HepG2 (cell line): ENCODE results near the gene AOX1. TPM values are rescaled to one million over a fixed set of nuclear protein-coding genes. Genes with fewer than 3 reads are reported as not detected.

Experiments used
- ATAC-seq: fragments of 200-7000 bp; cut with Tn5 transposase; 3 replicates; pipeline ENCODE4 v1.9.1; 2020; ENCODE audit warnings: mild to moderate bottlenecking, moderate library complexity
- BruUV-seq: library from RNA; stranded (reverse); fragments of 400-500 nt; replicated peaks from 2 replicates; lab custom pipeline; 2021; lab: Mats Ljungman, UMichigan
- CTCF ChIA-PET: fragments of 300-600 bp; formaldehyde crosslinking; extraction: SDS; loops from one replicate; lab custom pipeline; 2021; ENCODE audit warnings: low total read pairs, inconsistent platforms, low intra/inter-chr PET ratio; lab: Yijun Ruan, JAX
- POLR2A ChIA-PET: fragments of 350-600 bp; sonication (Branson Sonifier 250); formaldehyde crosslinking; loops from one replicate; lab custom pipeline; 2020; ENCODE audit warnings: antibody characterized with exemption, inconsistent platforms; lab: Yijun Ruan, JAX
- DNase-seq: peaks from one replicate; pipeline ENCODE4 v3.0.0-alpha.2; 2015; ENCODE audit warnings: low spot score
- FAIRE-seq: peaks from 3 replicates; lab custom pipeline; 2011; peaks lifted over from hg19 to GRCh38; lab: Jason Lieb, UNC
- H2AFZ ChIP-seq: one replicate; pipeline ENCODE4 v1.6.1; 2011; ENCODE audit warnings: low read length, inconsistent platforms
- H3K27ac ChIP-seq: fragments of 300-600 bp; 3 replicates; pipeline ENCODE4 v1.8.0; 2011; ENCODE audit warnings: mixed run types, mild to moderate bottlenecking, mixed read lengths, low read length, inconsistent platforms; ENCODE audit not compliant: insufficient read depth; ENCODE audit errors: extremely low read length
- H3K27me3 ChIP-seq, 2 experiments: fragments of 200-600 bp in 1 of 2; 2 replicates in 1 of 2; 3 replicates in 1 of 2; pipeline versions ENCODE4 v1.6.0 to v1.8.0; 2011; ENCODE audit warnings: low read length in 2 of 2, mild to moderate bottlenecking in 2 of 2, moderate library complexity in 2 of 2, inconsistent platforms in 1 of 2; ENCODE audit not compliant: insufficient read depth in 2 of 2, control insufficient read depth in 1 of 2
- H3K36me3 ChIP-seq, 2 experiments: fragments of 200-600 bp in 1 of 2; replicated peaks in 1 of 2; 2 replicates in 1 of 2; 3 replicates in 1 of 2; pipeline versions ENCODE4 v1.5.1 to v1.8.0; 2011; ENCODE audit warnings: low read length in 2 of 2, inconsistent platforms in 1 of 2; ENCODE audit not compliant: insufficient read depth in 2 of 2, control insufficient read depth in 1 of 2
- H3K4me1 ChIP-seq: 2 replicates; pipeline ENCODE4 v1.5.1; 2012; ENCODE audit warnings: low read length, inconsistent platforms; ENCODE audit not compliant: insufficient read depth
- H3K4me2 ChIP-seq: 2 replicates; pipeline ENCODE4 v1.6.0; 2011; ENCODE audit warnings: low read depth, low read length, inconsistent platforms
- H3K4me3 ChIP-seq, 3 experiments: fragments of 200-600 bp in 1 of 3; sonication (generic), shearing (Covaris generic) in 1 of 3; replicated peaks in 1 of 3; 2 replicates each; pipeline ENCODE4 v1.5.1; 2011 to 2016; ENCODE audit warnings: low read length in 3 of 3, inconsistent platforms in 2 of 3, low read depth in 2 of 3, mild to moderate bottlenecking in 2 of 3, control low read depth in 1 of 3, mixed read lengths in 1 of 3; ENCODE audit not compliant: insufficient read depth in 1 of 3
- H3K79me2 ChIP-seq: one replicate; pipeline ENCODE4 v1.6.1; 2011; ENCODE audit warnings: low read length, inconsistent platforms; ENCODE audit not compliant: insufficient read depth
- H3K9ac ChIP-seq: 2 replicates; pipeline ENCODE4 v1.6.0; 2011; ENCODE audit warnings: mild to moderate bottlenecking, low read depth, low read length, inconsistent platforms; ENCODE audit not compliant: insufficient read depth
- H3K9me3 ChIP-seq: 2 replicates; pipeline ENCODE4 v1.5.1; 2012; ENCODE audit warnings: mild to moderate bottlenecking, low read length
- H4K20me1 ChIP-seq: 2 replicates; pipeline ENCODE4 v1.6.0; 2011; ENCODE audit warnings: inconsistent platforms, mild to moderate bottlenecking, low read length, moderate library complexity; ENCODE audit not compliant: insufficient read depth
- FOXA1 ChIP-seq, 2 experiments: fragments of 450-650 bp in 1 of 2; sonication (generic) in 1 of 2; formaldehyde crosslinking in 1 of 2; IDR thresholded peaks; 2 replicates each; pipeline versions ENCODE4 v1.4.0 to v1.6.1; 2016 to 2020; ENCODE audit warnings: missing genetic modification reagents in 1 of 2
- GZF1 ChIP-seq: sonication (generic); formaldehyde crosslinking; IDR thresholded peaks from 2 replicates; pipeline ENCODE4 v1.5.1; 2020; ENCODE audit warnings: mild to moderate bottlenecking, missing genetic modification reagents
- IRF2 ChIP-seq: IDR thresholded peaks from 2 replicates; pipeline ENCODE4 v1.6.1; 2018; ENCODE audit warnings: missing genetic modification reagents, missing compliant biosample characterization
- MATR3 ChIP-seq: sonication (generic); formaldehyde crosslinking; IDR thresholded peaks from 2 replicates; pipeline ENCODE4 v1.4.0; 2020; ENCODE audit warnings: missing genetic modification reagents
- NAIF1 ChIP-seq: sonication (generic); formaldehyde crosslinking; IDR thresholded peaks from 2 replicates; pipeline ENCODE4 v1.5.0; 2020; ENCODE audit warnings: mild to moderate bottlenecking, missing genetic modification reagents, borderline replicate concordance
- PPARG ChIP-seq: conservative IDR thresholded peaks from 2 replicates; pipeline ENCODE4 v1.6.1; 2016; ENCODE audit warnings: missing biosample characterization, missing genetic modification reagents
- REXO4 ChIP-seq: sonication (generic); formaldehyde crosslinking; IDR thresholded peaks from 2 replicates; pipeline ENCODE4 v1.8.0; 2022; ENCODE audit warnings: missing genetic modification reagents, mild to moderate bottlenecking, borderline replicate concordance
- TFAP4 ChIP-seq: sonication (generic); IDR thresholded peaks from 2 replicates; pipeline ENCODE4 v1.6.1; 2016; ENCODE audit warnings: low read depth, borderline replicate concordance
- ZNF263 ChIP-seq: sonication (generic); formaldehyde crosslinking; IDR thresholded peaks from 2 replicates; pipeline ENCODE4 v1.4.0; 2020; ENCODE audit warnings: missing genetic modification reagents
- ZNF354B ChIP-seq: sonication (generic); formaldehyde crosslinking; IDR thresholded peaks from 2 replicates; pipeline ENCODE4 v1.8.0; 2022; ENCODE audit warnings: mild to moderate bottlenecking, missing genetic modification reagents
- ZNF879 ChIP-seq: sonication (generic); formaldehyde crosslinking; IDR thresholded peaks from 2 replicates; pipeline ENCODE4 v1.8.1; 2023; ENCODE audit warnings: missing genetic modification reagents
- WGBS: methylation state at CpG from one replicate; pipeline ENCODE4 v1.1.6; 2017; ENCODE audit warnings: low lambda C conversion rate; 5-methylcytosine and 5-hydroxymethylcytosine counted together
- in situ Hi-C: cut with HindIII; loops from 2 replicates; pipeline ENCODE4 v1.10.0; 2017; ENCODE audit warnings: low pct_unique_long_range_greater_than_20kb; ENCODE audit not compliant: extremely low pct_ligation_motif_present
- intact Hi-C: fragments of 100-400 bp; cut with micrococcal nuclease; formaldehyde crosslinking; loops from one replicate; pipeline ENCODE4 v1.10.0; 2022; ENCODE audit not compliant: unreplicated experiment
- polyA plus RNA-seq, 8 experiments: library from polyadenylated mRNA; depleted of rRNA in 3 of 8; stranded (reverse) in 7 of 8; unstranded in 1 of 8; fragments of >200 nt; fragmentation: Illumina TruSeq in 4 of 8; extraction: Trizol in 4 of 8; gene quantifications; 2 replicates each; pipeline versions ENCODE4 v1.2.1 to v1.2.3, GENCODE V29; 2011 to 2016; ENCODE audit warnings: low read depth in 4 of 8, missing spikeins in 1 of 8, mixed read lengths in 1 of 8; ENCODE audit not compliant: insufficient read depth in 1 of 8
- total RNA-seq, 5 experiments: library from RNA; depleted of rRNA; stranded (reverse); fragments of >200 nt; fragmentation: Illumina TruSeq; extraction: Trizol; gene quantifications; 2 replicates each; pipeline ENCODE4 v1.2.3, GENCODE V29; 2016; ENCODE audit warnings: low read depth in 1 of 5
- TF ChIP-seq, protein P1 (sequence below): sonication (generic); formaldehyde crosslinking; IDR thresholded peaks from 2 replicates; pipeline ENCODE4 v1.8.1; 2023; ENCODE audit warnings: mild to moderate bottlenecking, missing genetic modification reagents
- TF ChIP-seq, protein P2 (sequence below): IDR thresholded peaks from 2 replicates; pipeline ENCODE4 v1.6.1; 2016; ENCODE audit warnings: missing biosample characterization, missing genetic modification reagents, low read depth

AOX1 gene
- total and polyA plus RNA-seq, 2 of the 13 experiments (the other 11 are each of a cell fraction or from before 2014, with no cell fraction given) = 9.2 to 18.0 TPM

GRCh38 chr2:200619279-200619678 lies 33.5 kb downstream of the AOX1 start:
- Histone ChIP-seq H3K4me2 (no peak overlapping the region), H4K20me1 (no peaks in the 10 kb centered on the region), H3K79me2 (no peaks in the 10 kb centered on the region), H3K27ac (no peak overlapping the region), H3K4me1 (peaks cover 22% of the 10 kb centered on the region), H3K9me3 (no peaks in the 10 kb centered on the region), H2AFZ (no peak overlapping the region), H3K27me3 (no peaks in the 10 kb centered on the region), H3K9ac (no peak overlapping the region), H3K4me3 (no peak overlapping the region), H3K36me3 (no peaks in the 10 kb centered on the region)
- TF ChIP-seq FOXA1 (IDR thresholded peaks at IDR 0.05) = no peak
- TF ChIP-seq FOXA1 (CRISPR knock-in tag; IDR thresholded peaks at IDR 0.05) = 0 out of 2 replicates have a peak, but pooled peaks have one; percentile 17
- TF ChIP-seq, protein P1, sequence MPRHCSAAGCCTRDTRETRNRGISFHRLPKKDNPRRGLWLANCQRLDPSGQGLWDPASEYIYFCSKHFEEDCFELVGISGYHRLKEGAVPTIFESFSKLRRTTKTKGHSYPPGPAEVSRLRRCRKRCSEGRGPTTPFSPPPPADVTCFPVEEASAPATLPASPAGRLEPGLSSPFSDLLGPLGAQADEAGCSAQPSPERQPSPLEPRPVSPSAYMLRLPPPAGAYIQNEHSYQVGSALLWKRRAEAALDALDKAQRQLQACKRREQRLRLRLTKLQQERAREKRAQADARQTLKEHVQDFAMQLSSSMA (CRISPR knock-in tag) = no peak
- FAIRE-seq = no peak
- BruUV-seq = no TSS peak
- 43% methylated on average over 2 of the region's 2 CpGs for WGBS
- no peak for ATAC-seq
- intact Hi-C loops = no loop called here
- POLR2A ChIA-PET = interaction anchor here (0.9 to 1.6 kb wide), 3 partner anchors 29 to 34 kb away, joined by 3 read pairs; partner anchors contain the start of gene AOX1
- in situ Hi-C loops = no loop called here
- CTCF ChIA-PET = no interaction called here
- DNase-seq = no peak

DNA sequence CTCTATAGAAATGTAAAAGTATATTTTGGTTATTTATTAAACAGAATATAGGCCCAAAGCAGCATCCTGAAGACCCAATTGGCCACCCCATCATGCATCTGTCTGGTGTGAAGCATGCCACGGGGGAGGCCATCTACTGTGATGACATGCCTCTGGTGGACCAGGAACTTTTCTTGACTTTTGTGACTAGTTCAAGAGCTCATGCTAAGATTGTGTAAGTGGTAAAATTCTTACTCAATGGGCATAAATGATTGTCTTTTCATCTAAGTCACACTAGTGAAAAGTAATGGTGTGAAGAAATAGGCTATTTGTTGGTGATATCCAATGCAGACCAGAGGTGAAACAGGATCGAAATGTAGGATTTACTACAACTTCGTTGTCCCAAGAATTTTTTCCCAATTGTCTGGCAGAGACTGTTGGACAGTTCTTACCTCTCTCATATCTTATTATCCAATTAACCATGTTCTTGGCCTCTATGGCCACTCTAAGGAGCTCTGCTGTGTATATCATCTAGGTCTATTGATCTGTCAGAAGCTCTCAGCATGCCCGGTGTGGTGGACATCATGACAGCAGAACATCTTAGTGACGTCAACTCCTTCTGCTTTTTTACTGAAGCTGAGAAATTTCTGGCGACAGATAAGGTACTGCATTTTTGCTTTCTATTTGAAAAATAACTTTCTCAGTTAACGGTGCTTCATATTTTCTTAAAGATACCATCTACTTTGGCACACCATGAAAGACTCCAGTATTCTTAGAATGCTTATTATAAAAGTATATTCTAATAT lies 35.0 kb downstream of the AOX1 start:
- H3K27me3 ChIP-seq = no peaks in the 10 kb centered on the region
- H3K9ac ChIP-seq = no peak overlapping the region
- H3K4me1 ChIP-seq = peaks cover 23% of the 10 kb centered on the region
- WGBS = 90% methylated on average over 7 of the region's 7 CpGs
- H3K9me3 ChIP-seq = no peaks in the 10 kb centered on the region
- in situ Hi-C loops = no loop called here
- ATAC-seq = no peak
- intact Hi-C loops = no loop called here
- BruUV-seq = no TSS peak
- H3K27ac ChIP-seq = no peak overlapping the region
- H3K36me3 ChIP-seq = no peaks in the 10 kb centered on the region
- no peaks in the 10 kb centered on the region for H3K79me2 ChIP-seq
- H3K4me2 ChIP-seq = no peak overlapping the region
- CTCF ChIA-PET = no interaction called here
- no peak for FAIRE-seq
- H4K20me1 ChIP-seq = no peaks in the 10 kb centered on the region
- no peak for DNase-seq
- POLR2A ChIA-PET = no interaction called here
- no peak overlapping the region for H3K4me3 ChIP-seq
- H2AFZ ChIP-seq = no peak overlapping the region
- TF ChIP-seq IRF2 (CRISPR knock-in tag) (no peak), ZNF263 (no peak), REXO4 (CRISPR knock-in tag) (no peak), TFAP4 (no peak), NAIF1 (CRISPR knock-in tag) (no peak), PPARG (CRISPR knock-in tag) (no peak), ZNF354B (CRISPR knock-in tag) (no peak), MATR3 (CRISPR knock-in tag) (no peak), ZNF879 (CRISPR knock-in tag) (no peak), GZF1 (CRISPR knock-in tag) (no peak)
- TF ChIP-seq, protein P2, sequence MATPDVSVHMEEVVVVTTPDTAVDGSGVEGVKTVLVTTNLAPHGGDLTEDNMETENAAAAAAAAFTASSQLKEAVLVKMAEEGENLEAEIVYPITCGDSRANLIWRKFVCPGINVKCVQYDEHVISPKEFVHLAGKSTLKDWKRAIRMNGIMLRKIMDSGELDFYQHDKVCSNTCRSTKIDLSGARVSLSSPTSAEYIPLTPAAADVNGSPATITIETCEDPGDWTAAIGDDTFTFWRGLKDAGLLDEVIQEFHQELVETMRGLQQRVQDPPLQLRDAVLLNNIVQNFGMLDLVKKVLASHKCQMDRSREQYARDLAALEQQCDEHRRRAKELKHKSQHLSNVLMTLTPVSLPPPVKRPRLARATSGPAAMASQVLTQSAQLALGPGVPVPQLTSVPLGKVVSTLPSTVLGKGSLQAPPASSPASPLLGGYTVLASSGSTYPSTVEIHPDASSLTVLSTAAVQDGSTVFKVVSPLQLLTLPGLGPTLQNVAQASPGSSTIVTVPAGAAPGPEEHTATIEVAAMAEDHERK (CRISPR knock-in tag) = no peak
